Suprapubic skin (tissue), 4 donors: ENCODE measurements around the gene STAG1.

Source experiments
- POLR2A ChIP-seq, 2 donors: fragments of 450-650 bp; IDR thresholded peaks; one replicate each; pipeline ENCODE4 v1.6.1; 2017; ENCODE audit warnings: antibody characterized with exemption in 2 of 2, mild to moderate bottlenecking in 2 of 2, moderate library complexity in 2 of 2
- POLR2AphosphoS5 ChIP-seq, 3 donors: sonication (generic); formaldehyde crosslinking; IDR thresholded peaks; one replicate each; pipeline ENCODE4 v1.6.1; 2017; ENCODE audit warnings: antibody characterized with exemption in 3 of 3
- TF ChIP-seq, protein P1 (sequence below), 2 donors: fragments of 200-600 bp in 1 of 2; fragments of 450-650 bp in 1 of 2; sonication (generic) in 1 of 2; IDR thresholded peaks; one replicate each; pipeline ENCODE4 v1.5.1; 2016 to 2019; ENCODE audit warnings: antibody characterized with exemption in 2 of 2, mild to moderate bottlenecking in 1 of 2, moderate library complexity in 1 of 2

DNA sequence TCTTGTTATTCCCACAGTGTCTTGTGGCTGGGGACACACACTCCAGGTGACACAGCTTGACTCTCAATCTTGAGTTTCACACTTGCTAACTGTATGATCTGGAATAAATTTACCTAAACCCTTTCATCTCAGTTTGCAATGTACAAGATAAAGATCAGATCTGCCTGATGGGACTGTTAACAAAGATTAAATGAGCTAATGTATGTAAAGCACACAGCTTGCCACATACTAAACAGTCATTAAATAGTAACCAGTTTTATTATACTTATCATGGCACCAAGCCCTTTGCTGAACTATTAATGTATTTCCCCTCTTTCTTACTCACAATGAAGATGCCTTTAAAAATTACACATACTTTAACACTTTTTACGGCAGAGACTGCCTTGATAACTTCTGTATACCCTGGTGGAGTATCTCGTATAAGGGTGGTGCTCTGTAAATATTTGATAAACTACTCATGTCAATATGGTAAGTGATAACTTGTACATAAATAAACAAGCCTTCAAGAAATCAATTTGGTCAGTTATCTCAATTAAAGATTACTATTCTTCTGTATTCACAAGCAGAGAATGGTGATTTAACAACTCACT lies 184.5 kb downstream of the STAG1 start:
- TF ChIP-seq POLR2A (IDR thresholded peaks at IDR 0.05) (no peak), POLR2AphosphoS5 (IDR thresholded peaks at IDR 0.05) (no peak)
- TF ChIP-seq, protein P1, sequence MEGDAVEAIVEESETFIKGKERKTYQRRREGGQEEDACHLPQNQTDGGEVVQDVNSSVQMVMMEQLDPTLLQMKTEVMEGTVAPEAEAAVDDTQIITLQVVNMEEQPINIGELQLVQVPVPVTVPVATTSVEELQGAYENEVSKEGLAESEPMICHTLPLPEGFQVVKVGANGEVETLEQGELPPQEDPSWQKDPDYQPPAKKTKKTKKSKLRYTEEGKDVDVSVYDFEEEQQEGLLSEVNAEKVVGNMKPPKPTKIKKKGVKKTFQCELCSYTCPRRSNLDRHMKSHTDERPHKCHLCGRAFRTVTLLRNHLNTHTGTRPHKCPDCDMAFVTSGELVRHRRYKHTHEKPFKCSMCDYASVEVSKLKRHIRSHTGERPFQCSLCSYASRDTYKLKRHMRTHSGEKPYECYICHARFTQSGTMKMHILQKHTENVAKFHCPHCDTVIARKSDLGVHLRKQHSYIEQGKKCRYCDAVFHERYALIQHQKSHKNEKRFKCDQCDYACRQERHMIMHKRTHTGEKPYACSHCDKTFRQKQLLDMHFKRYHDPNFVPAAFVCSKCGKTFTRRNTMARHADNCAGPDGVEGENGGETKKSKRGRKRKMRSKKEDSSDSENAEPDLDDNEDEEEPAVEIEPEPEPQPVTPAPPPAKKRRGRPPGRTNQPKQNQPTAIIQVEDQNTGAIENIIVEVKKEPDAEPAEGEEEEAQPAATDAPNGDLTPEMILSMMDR (IDR thresholded peaks at IDR 0.05) = no peak
